H1 (cell line): ENCODE data around the gene AVP. TPM values are rescaled to one million over a fixed set of nuclear protein-coding genes. Genes with fewer than 3 reads are reported as not detected.

Experiments
- ATF2 ChIP-seq: IDR thresholded peaks from 2 replicates; pipeline ENCODE4 v1.6.1; 2012; ENCODE audit warnings: low read length, inconsistent platforms
- ATF3 ChIP-seq: IDR thresholded peaks from 2 replicates; pipeline ENCODE4 v1.6.1; 2011; ENCODE audit warnings: low read depth, mild to moderate bottlenecking, low read length; ENCODE audit not compliant: insufficient read depth
- BRCA1 ChIP-seq: IDR thresholded peaks from 2 replicates; pipeline ENCODE4 v1.6.1; 2012; ENCODE audit warnings: low read depth, low read length, improper control_type of control experiment
- CTBP2 ChIP-seq: IDR thresholded peaks from 2 replicates; pipeline ENCODE4 v1.7.0; 2011; ENCODE audit warnings: borderline replicate concordance, mild to moderate bottlenecking, moderate library complexity, mixed read lengths, low read length; ENCODE audit not compliant: insufficient read depth, insufficient read length
- GABPA ChIP-seq: IDR thresholded peaks from 2 replicates; pipeline ENCODE4 v1.6.1; 2011; ENCODE audit warnings: mild to moderate bottlenecking, low read length, moderate library complexity, borderline replicate concordance; ENCODE audit not compliant: insufficient read depth
- KDM1A ChIP-seq: fragments of 200-600, 300-600 bp; sonication (generic); IDR thresholded peaks from 2 replicates; pipeline ENCODE4 v1.7.1; 2016; ENCODE audit warnings: mild to moderate bottlenecking, low read length, borderline replicate concordance
- KDM4A ChIP-seq: IDR thresholded peaks from one replicate; pipeline ENCODE4 v1.7.1; 2012; ENCODE audit warnings: low read depth, mild to moderate bottlenecking, moderate library complexity, low read length, inconsistent platforms; ENCODE audit not compliant: severe bottlenecking
- PHF8 ChIP-seq: fragments of 200-600 bp; sonication (generic); conservative IDR thresholded peaks from 2 replicates; pipeline ENCODE4 v1.7.1; 2012; ENCODE audit warnings: low read depth, mild to moderate bottlenecking, inconsistent platforms, low read length, moderate library complexity
- SP1 ChIP-seq: IDR thresholded peaks from 2 replicates; pipeline ENCODE4 v1.6.1; 2011; ENCODE audit warnings: low read depth, low read length
- TBP ChIP-seq: IDR thresholded peaks from 2 replicates; pipeline ENCODE4 v1.6.1; 2011; ENCODE audit warnings: low read depth, low read length, improper control_type of control experiment
- polyA plus RNA-seq, 7 experiments: library from polyadenylated mRNA; depleted of rRNA in 3 of 7; stranded (reverse) in 5 of 7; unstranded in 2 of 7; fragments of >200 nt in 5 of 7; fragments of 200-250 nt in 2 of 7; gene quantifications; 1 replicate in 5 of 7; 2 replicates in 1 of 7; 4 replicates in 1 of 7; pipeline versions ENCODE4 v1.2.1 to v1.2.3, GENCODE V29; 2011 to 2013; ENCODE audit warnings: missing spikeins in 2 of 7, mixed read lengths in 2 of 7
- total RNA-seq: library from RNA; stranded (reverse); fragmentation: NEBNext Ultra II Directional; extraction: Animal tissue kit (Norgen Biotek cat#: 25700); gene quantifications from 2 replicates; pipeline ENCODE4 v1.2.1, GENCODE V29; 2021
- TF ChIP-seq, protein P1 (sequence below): IDR thresholded peaks from 2 replicates; pipeline ENCODE4 v1.6.1; 2012; ENCODE audit warnings: inconsistent platforms

Gene AVP
- total and polyA plus RNA-seq, 2 of the 8 experiments (the other 6 are each of a cell fraction or from before 2014, with no cell fraction given) = 0.18 TPM; not detected in 1

DNA sequence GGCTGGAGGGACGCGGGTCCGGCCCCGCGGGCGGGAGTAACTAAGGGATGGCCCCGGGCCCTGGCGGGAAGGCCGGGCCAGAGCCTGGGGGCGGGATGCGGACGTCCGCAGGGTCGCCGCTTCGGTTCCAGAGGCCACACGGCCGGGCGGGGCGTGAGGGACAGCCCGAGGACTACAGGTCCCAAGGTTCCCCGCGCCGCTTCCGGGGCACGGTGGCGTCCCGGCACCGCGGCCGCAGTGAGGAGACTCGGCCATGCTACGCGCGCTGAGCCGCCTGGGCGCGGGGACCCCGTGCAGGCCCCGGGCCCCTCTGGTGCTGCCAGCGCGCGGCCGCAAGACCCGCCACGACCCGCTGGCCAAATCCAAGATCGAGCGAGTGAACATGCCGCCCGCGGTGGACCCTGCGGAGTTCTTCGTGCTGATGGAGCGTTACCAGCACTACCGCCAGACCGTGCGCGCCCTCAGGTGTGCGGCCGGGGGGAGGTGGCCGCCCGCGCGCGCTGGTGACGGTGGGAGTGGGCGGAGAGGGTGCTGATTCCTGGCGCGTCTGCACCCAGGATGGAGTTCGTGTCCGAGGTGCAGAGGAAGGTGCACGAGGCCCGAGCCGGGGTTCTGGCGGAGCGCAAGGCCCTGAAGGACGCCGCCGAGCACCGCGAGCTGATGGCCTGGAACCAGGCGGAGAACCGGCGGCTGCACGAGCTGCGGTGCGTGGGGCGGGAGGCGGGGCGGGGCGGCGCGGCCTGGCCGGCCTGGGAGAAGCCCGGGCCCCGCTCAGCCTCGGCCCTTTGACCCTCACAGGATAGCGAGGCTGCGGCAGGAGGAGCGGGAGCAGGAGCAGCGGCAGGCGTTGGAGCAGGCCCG is 38.5 kb downstream of the AVP start, which contains the start of gene MRPS26 (continued):
- peak; percentile 63 for TF ChIP-seq KDM4A
- no peak for TF ChIP-seq SP1
- peak; percentile 68; the same call in 1 of the 2 replicates for TF ChIP-seq GABPA
- TF ChIP-seq PHF8 = peak; percentile 87
- TF ChIP-seq CTBP2 = peak; percentile 76
- TF ChIP-seq BRCA1 = no peak
- TF ChIP-seq, protein P1, sequence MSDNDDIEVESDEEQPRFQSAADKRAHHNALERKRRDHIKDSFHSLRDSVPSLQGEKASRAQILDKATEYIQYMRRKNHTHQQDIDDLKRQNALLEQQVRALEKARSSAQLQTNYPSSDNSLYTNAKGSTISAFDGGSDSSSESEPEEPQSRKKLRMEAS = peak; percentile 7; the same call in 1 of the 2 replicates
- TF ChIP-seq TBP = peak; percentile 46; the same call in 1 of the 2 replicates
- TF ChIP-seq KDM1A = no peak
- no peak for TF ChIP-seq ATF3
- TF ChIP-seq ATF2 = no peak
